Mesendoderm (in vitro differentiated cells): Measurements from ENCODE around the gene SBK2.
"Not testable (repeated sequence)": the region's sequence is repeated elsewhere in the genome, so short reads cannot be mapped to it uniquely, and the experiment has no call there.

Experiments
- DNase-seq: peaks from one replicate; pipeline ENCODE4 v3.0.0; 2013
- H2AK5ac ChIP-seq: 2 replicates; pipeline ENCODE4 v1.6.1; 2013; ENCODE audit warnings: low read length, inconsistent platforms
- H2BK120ac ChIP-seq: 2 replicates; pipeline ENCODE4 v1.6.1; 2013; ENCODE audit warnings: low read depth, mild to moderate bottlenecking, low read length, moderate library complexity, mixed read lengths
- H2BK15ac ChIP-seq: replicated peaks from 2 replicates; pipeline ENCODE4 v1.6.1; 2013; ENCODE audit warnings: low read depth, mild to moderate bottlenecking, moderate library complexity
- H2BK5ac ChIP-seq: 2 replicates; pipeline ENCODE4 v1.6.1; 2013; ENCODE audit warnings: low read length, inconsistent platforms
- H3K18ac ChIP-seq: 2 replicates; pipeline ENCODE4 v1.6.1; 2013; ENCODE audit warnings: mild to moderate bottlenecking, low read length, mixed read lengths
- H3K23ac ChIP-seq: one replicate; pipeline ENCODE4 v1.6.1; 2013; ENCODE audit warnings: low read length
- H3K27ac ChIP-seq: 2 replicates; pipeline ENCODE4 v1.5.1; 2013; ENCODE audit warnings: low read depth, mild to moderate bottlenecking, inconsistent platforms, low read length, moderate library complexity
- H3K27me3 ChIP-seq: 2 replicates; pipeline ENCODE4 v1.6.1; 2013; ENCODE audit warnings: low read length, control low read depth, mild to moderate bottlenecking, inconsistent platforms; ENCODE audit not compliant: insufficient read depth, poor library complexity
- H3K36me3 ChIP-seq: 2 replicates; pipeline ENCODE4 v1.6.1; 2013; ENCODE audit warnings: low read length, inconsistent platforms; ENCODE audit not compliant: control insufficient read depth, insufficient read depth
- H3K4ac ChIP-seq: one replicate; pipeline ENCODE4 v1.6.1; 2013; ENCODE audit warnings: low read depth, mild to moderate bottlenecking, low read length, moderate library complexity
- H3K4me1 ChIP-seq: 2 replicates; pipeline ENCODE4 v1.6.1; 2013; ENCODE audit warnings: low read depth, low read length, inconsistent platforms; ENCODE audit not compliant: control insufficient read depth
- H3K4me2 ChIP-seq: 2 replicates; pipeline ENCODE4 v1.6.1; 2013; ENCODE audit warnings: low read length
- H3K4me3 ChIP-seq: 2 replicates; pipeline ENCODE4 v1.5.1; 2013; ENCODE audit warnings: mild to moderate bottlenecking, low read length
- H3K56ac ChIP-seq: one replicate; pipeline ENCODE4 v1.6.1; 2013; ENCODE audit warnings: low read length
- H3K79me1 ChIP-seq: 2 replicates; pipeline ENCODE4 v1.6.1; 2013; ENCODE audit warnings: low read length, inconsistent platforms
- H3K79me2 ChIP-seq: 2 replicates; pipeline ENCODE4 v1.6.1; 2013; ENCODE audit warnings: mild to moderate bottlenecking, low read length; ENCODE audit not compliant: control insufficient read depth, insufficient read depth
- H3K9ac ChIP-seq: 2 replicates; pipeline ENCODE4 v1.6.1; 2013; ENCODE audit warnings: low read length, inconsistent platforms
- H4K5ac ChIP-seq: one replicate; pipeline ENCODE4 v1.6.1; 2013; ENCODE audit warnings: low read length
- H4K8ac ChIP-seq: one replicate; pipeline ENCODE4 v1.6.1; 2013; ENCODE audit warnings: low read depth, mild to moderate bottlenecking, control low read depth, low read length, moderate library complexity
- WGBS: extraction: QIAGEN DNeasy Blood & Tissue Kit; methylation state at CpG from one replicate; pipeline ENCODE4 v1.1.7; 2013; ENCODE audit warnings: low lambda C conversion rate, missing lambda C conversion rate; ENCODE audit not compliant: insufficient coverage; ENCODE audit errors: extremely low coverage; 5-methylcytosine and 5-hydroxymethylcytosine counted together

Gene SBK2

GRCh38 chr19:55536366-55536765 lies 567 bp downstream of the SBK2 start:
- no peaks in the 10 kb centered on the region for H3K36me3 ChIP-seq

GRCh38 chr19:55535965-55536350 lies 975 bp downstream of the SBK2 start:
- H3K79me2 ChIP-seq, result no peaks in the 10 kb centered on the region
- no peaks in the 10 kb centered on the region for H3K27me3 ChIP-seq
- H3K9ac ChIP-seq, result no peak overlapping the region
- no peak overlapping the region for H3K56ac ChIP-seq
- H3K4me1 ChIP-seq, result no peaks in the 10 kb centered on the region
- no peak overlapping the region for H2BK120ac ChIP-seq
- no peak for DNase-seq
- H3K36me3 ChIP-seq, result no peaks in the 10 kb centered on the region
- no peak overlapping the region for H3K27ac ChIP-seq
- H3K4me3 ChIP-seq, result no peak overlapping the region
- H3K23ac ChIP-seq, result no peak overlapping the region
- WGBS, result no CpG with 5 or more reads among the region's 22 CpGs
- H2BK15ac ChIP-seq, result no peak overlapping the region
- H2BK5ac ChIP-seq, result no peak overlapping the region
- no peak overlapping the region for H2AK5ac ChIP-seq
- no peak overlapping the region for H4K8ac ChIP-seq
- no peak overlapping the region for H4K5ac ChIP-seq
- no peak overlapping the region for H3K4me2 ChIP-seq
- H3K18ac ChIP-seq, result no peak overlapping the region
- no peaks in the 10 kb centered on the region for H3K79me1 ChIP-seq
- H3K4ac ChIP-seq, result no peak overlapping the region

More at GRCh38 chr19:55536366-55536765, 567 bp downstream of the SBK2 start:
- WGBS, result no CpG with 5 or more reads among the region's 11 CpGs
- Histone ChIP-seq H2BK120ac (no peak overlapping the region), H3K4me2 (no peak overlapping the region), H3K4ac (no peak overlapping the region), H3K79me2 (no peaks in the 10 kb centered on the region), H3K27me3 (no peaks in the 10 kb centered on the region), H3K4me3 (no peak overlapping the region), H3K27ac (no peak overlapping the region), H3K79me1 (no peaks in the 10 kb centered on the region), H2AK5ac (no peak overlapping the region), H4K8ac (no peak overlapping the region), H2BK15ac (no peak overlapping the region), H3K56ac (no peak overlapping the region), H3K23ac (no peak overlapping the region), H3K9ac (no peak overlapping the region), H2BK5ac (no peak overlapping the region), H3K4me1 (no peaks in the 10 kb centered on the region), H3K18ac (no peak overlapping the region), H4K5ac (no peak overlapping the region)
- no peak for DNase-seq

GRCh38 chr19:55535173-55535964 lies 1.6 kb downstream of the SBK2 start:
- H3K23ac ChIP-seq, result no peak overlapping the region
- H2BK120ac ChIP-seq, result no peak overlapping the region
- H3K27me3 ChIP-seq, result no peaks in the 10 kb centered on the region
- no peak for DNase-seq
- H3K4me1 ChIP-seq, result no peaks in the 10 kb centered on the region
- no peak overlapping the region for H4K5ac ChIP-seq
- H3K56ac ChIP-seq, result no peak overlapping the region
- H3K27ac ChIP-seq, result no peak overlapping the region
- H2BK5ac ChIP-seq, result no peak overlapping the region
- no peak overlapping the region for H3K18ac ChIP-seq
- H2BK15ac ChIP-seq, result no peak overlapping the region
- no peak overlapping the region for H2AK5ac ChIP-seq
- no peaks in the 10 kb centered on the region for H3K36me3 ChIP-seq
- no peak overlapping the region for H3K4ac ChIP-seq
- no peak overlapping the region for H3K9ac ChIP-seq
- no peak overlapping the region for H3K4me3 ChIP-seq
- H3K79me1 ChIP-seq, result no peaks in the 10 kb centered on the region
- H3K4me2 ChIP-seq, result no peak overlapping the region
- H3K79me2 ChIP-seq, result no peaks in the 10 kb centered on the region
- no CpG with 5 or more reads among the region's 12 CpGs for WGBS
- H4K8ac ChIP-seq, result no peak overlapping the region

GRCh38 chr19:55534280-55534679 lies 2.7 kb downstream of the SBK2 start:
- not testable (repeated sequence) for H3K4ac ChIP-seq, H2BK5ac ChIP-seq, H3K9ac ChIP-seq, H3K4me2 ChIP-seq, H3K23ac ChIP-seq, H2BK15ac ChIP-seq, H2BK120ac ChIP-seq, H3K4me3 ChIP-seq, H3K27ac ChIP-seq, DNase-seq, H3K56ac ChIP-seq, H3K18ac ChIP-seq, H4K8ac ChIP-seq, H3K79me1 ChIP-seq, H3K27me3 ChIP-seq, H2AK5ac ChIP-seq, H3K36me3 ChIP-seq, H4K5ac ChIP-seq, H3K4me1 ChIP-seq, H3K79me2 ChIP-seq
- no CpG with 5 or more reads among the region's 7 CpGs for WGBS

- H3K23ac ChIP-seq, result no peak overlapping the region
- DNase-seq, result no peak
- H2AK5ac ChIP-seq, result no peak overlapping the region
- H3K36me3 ChIP-seq, result no peaks in the 10 kb centered on the region
- H3K79me1 ChIP-seq, result no peaks in the 10 kb centered on the region
- no peak overlapping the region for H3K4ac ChIP-seq
- no peak overlapping the region for H2BK120ac ChIP-seq
- no peaks in the 10 kb centered on the region for H3K79me2 ChIP-seq
- no peak overlapping the region for H3K27ac ChIP-seq
- WGBS, result no CpG with 5 or more reads among the region's 26 CpGs
- no peak overlapping the region for H3K56ac ChIP-seq
- H3K18ac ChIP-seq, result no peak overlapping the region
- no peak overlapping the region for H2BK15ac ChIP-seq
- peaks cover 5% of the 10 kb centered on the region for H3K4me1 ChIP-seq
- H3K27me3 ChIP-seq, result no peaks in the 10 kb centered on the region
- no peak overlapping the region for H4K5ac ChIP-seq
- no peak overlapping the region for H2BK5ac ChIP-seq
- H3K4me2 ChIP-seq, result no peak overlapping the region
- H3K9ac ChIP-seq, result no peak overlapping the region
- no peak overlapping the region for H3K4me3 ChIP-seq
- H4K8ac ChIP-seq, result no peak overlapping the region
Observed at GRCh38 chr19:55530996-55531395, 5.9 kb downstream of the SBK2 start.
